GM21381 (cell line): ENCODE data around the gene SPHK1.

Experiments used
- ATAC-seq: cut with Tn5 transposase; IDR thresholded peaks from one replicate; pipeline ENCODE4 v1.9.1; 2021; ENCODE audit warnings: mild to moderate bottlenecking, moderate library complexity; ENCODE audit not compliant: unreplicated experiment

The SPHK1 gene

GRCh38 chr17:76405967-76406647, 21.7 kb downstream of the SPHK1 start:
- ATAC-seq, result no peak

GRCh38 chr17:76407509-76407908, 23.1 kb downstream of the SPHK1 start:
- no peak for ATAC-seq

GRCh38 chr17:76408037-76408849, 23.8 kb downstream of the SPHK1 start:
- no peak for ATAC-seq

GRCh38 chr17:76410328-76410965, 26.0 kb downstream of the SPHK1 start:
- no peak for ATAC-seq

GRCh38 chr17:76411247-76411646, 26.8 kb downstream of the SPHK1 start:
- no peak for ATAC-seq

GRCh38 chr17:76414334-76415295, 30.2 kb downstream of the SPHK1 start:
- ATAC-seq, result no peak

- ATAC-seq, result no peak
These were observed 31.4 kb downstream of the SPHK1 start for GRCh38 chr17:76415786-76416185.

GRCh38 chr17:76416457-76416856, 32.0 kb downstream of the SPHK1 start:
- ATAC-seq, result no peak

- no peak for ATAC-seq
These were observed 32.5 kb downstream of the SPHK1 start for GRCh38 chr17:76416899-76417298.

- ATAC-seq, result no peak
These were observed 33.2 kb downstream of the SPHK1 start for GRCh38 chr17:76417499-76418143.

GRCh38 chr17:76419576-76420260, 35.3 kb downstream of the SPHK1 start:
- ATAC-seq, result no peak

GRCh38 chr17:76420356-76421043, 36.1 kb downstream of the SPHK1 start:
- ATAC-seq, result no peak

GRCh38 chr17:76421044-76421407, 36.6 kb downstream of the SPHK1 start:
- no peak for ATAC-seq

GRCh38 chr17:76422406-76422805, 38.0 kb downstream of the SPHK1 start:
- ATAC-seq, result no peak

- no peak for ATAC-seq
These were observed 38.5 kb downstream of the SPHK1 start for GRCh38 chr17:76422860-76423259.

- ATAC-seq, result no peak
These were observed 42.4 kb downstream of the SPHK1 start for GRCh38 chr17:76426853-76427252.

- no peak for ATAC-seq
These were observed 43.3 kb downstream of the SPHK1 start for GRCh38 chr17:76427501-76428231.

GRCh38 chr17:76428511-76428910, 44.1 kb downstream of the SPHK1 start:
- no peak for ATAC-seq
